ENCODE data around the gene SUPT7L. TPM values are rescaled to one million over a fixed set of nuclear protein-coding genes. Genes with fewer than 3 reads are reported as not detected.

The SUPT7L gene
- total RNA-seq, 2 experiments from 2014 or later, result 33.0 to 33.6 TPM

GRCh38 chr2:27667446-27667845, 4.0 kb upstream of the SUPT7L start:
- TF ChIP-seq CTCF (conservative IDR thresholded peaks at IDR 0.05; ENCODE audit: low read length) (no peak), EZH2phosphoT487 (IDR thresholded peaks at IDR 0.05; ENCODE audit: borderline replicate concordance, low read depth, low read length) (no peak)

GRCh38 chr2:27664622-27665363, 1.4 kb upstream of the SUPT7L start:
- H3K79me2 ChIP-seq (ENCODE audit: insufficient read depth, low read depth, low read length), result peaks cover 34% of the 10 kb centered on the region
- ChIA-PET POLR2A (interaction anchor here (0.6 to 1.5 kb wide), 3 partner anchors 18 to 311 kb away, joined by 3 to 6 read pairs (median 3); no protein-coding TSS in a partner anchor), CTCF (ENCODE audit: unreplicated experiment) (no interaction called here)
- peak overlapping the region; percentile 93 for H3K4me3 ChIP-seq (ENCODE audit: low read depth, low read length, poor library complexity, severe bottlenecking)
- peaks cover 45% of the 10 kb centered on the region for H3K36me3 ChIP-seq (ENCODE audit: insufficient read depth, low read length)
- peak overlapping the region; percentile 93 for H2AFZ ChIP-seq (ENCODE audit: low read length)
- peaks cover 23% of the 10 kb centered on the region for H3K4me1 ChIP-seq (ENCODE audit: insufficient read depth, low read length, poor library complexity, severe bottlenecking)
- no peaks in the 10 kb centered on the region for H4K20me1 ChIP-seq (ENCODE audit: insufficient read depth, low read length)
- H3K27ac ChIP-seq (ENCODE audit: low read depth, low read length, poor library complexity, severe bottlenecking), result no peak overlapping the region
- peak overlapping the region; percentile 81 for H3K4me2 ChIP-seq (ENCODE audit: low read length)
- TF ChIP-seq EZH2phosphoT487 (IDR thresholded peaks at IDR 0.05; ENCODE audit: borderline replicate concordance, low read depth, low read length) (no peak), CTCF (conservative IDR thresholded peaks at IDR 0.05; ENCODE audit: low read length) (no peak)
- no peaks in the 10 kb centered on the region for H3K9me3 ChIP-seq (ENCODE audit: low read length)
- intact Hi-C loops (cut with micrococcal nuclease; ENCODE audit: unreplicated experiment), result loop anchor here (10.0 kb wide), 1 partner anchor 260 kb away; the partner anchor contains the start of gene PPM1G
- BruUV-seq (replicated peaks), result no TSS peak
- no peaks in the 10 kb centered on the region for H3K9me2 ChIP-seq (ENCODE audit: insufficient read depth, low read length)
- no peak for DNase-seq (ENCODE audit: low spot score)

More at GRCh38 chr2:27667446-27667845, 4.0 kb upstream of the SUPT7L start:
- POLR2A ChIA-PET, result no interaction called here
- Histone ChIP-seq H2AFZ (ENCODE audit: low read length) (no peak overlapping the region), H3K36me3 (ENCODE audit: insufficient read depth, low read length) (peaks cover 38% of the 10 kb centered on the region), H3K4me2 (ENCODE audit: low read length) (no peak overlapping the region), H3K9me2 (ENCODE audit: insufficient read depth, low read length) (no peaks in the 10 kb centered on the region), H4K20me1 (ENCODE audit: insufficient read depth, low read length) (no peaks in the 10 kb centered on the region), H3K27ac (ENCODE audit: low read depth, low read length, poor library complexity, severe bottlenecking) (no peak overlapping the region), H3K9me3 (ENCODE audit: low read length) (no peaks in the 10 kb centered on the region), H3K4me1 (ENCODE audit: insufficient read depth, low read length, poor library complexity, severe bottlenecking) (peaks cover 20% of the 10 kb centered on the region), H3K4me3 (ENCODE audit: low read depth, low read length, poor library complexity, severe bottlenecking) (no peak overlapping the region), H3K79me2 (ENCODE audit: insufficient read depth, low read depth, low read length) (peaks cover 26% of the 10 kb centered on the region)
- no peak for DNase-seq (ENCODE audit: low spot score)
- intact Hi-C loops (cut with micrococcal nuclease; ENCODE audit: unreplicated experiment), result loop anchor here (10.0 kb wide), 1 partner anchor 263 kb away; the partner anchor contains the start of gene PPM1G
- CTCF ChIA-PET (ENCODE audit: unreplicated experiment), result no interaction called here
- no TSS peak for BruUV-seq (replicated peaks)

GRCh38 chr2:27664154-27664574, 750 bp upstream of the SUPT7L start:
- BruUV-seq (replicated peaks), result TSS peak; percentile 90
- Histone ChIP-seq H3K9me2 (ENCODE audit: insufficient read depth, low read length) (no peaks in the 10 kb centered on the region), H2AFZ (ENCODE audit: low read length) (peak overlapping the region; percentile 93), H3K79me2 (ENCODE audit: insufficient read depth, low read depth, low read length) (peaks cover 34% of the 10 kb centered on the region), H3K27ac (ENCODE audit: low read depth, low read length, poor library complexity, severe bottlenecking) (peak overlapping the region; percentile 89), H3K4me3 (ENCODE audit: low read depth, low read length, poor library complexity, severe bottlenecking) (peak overlapping the region; percentile 93), H3K4me1 (ENCODE audit: insufficient read depth, low read length, poor library complexity, severe bottlenecking) (peaks cover 23% of the 10 kb centered on the region), H3K36me3 (ENCODE audit: insufficient read depth, low read length) (peaks cover 47% of the 10 kb centered on the region), H4K20me1 (ENCODE audit: insufficient read depth, low read length) (no peaks in the 10 kb centered on the region), H3K4me2 (ENCODE audit: low read length) (peak overlapping the region; percentile 81), H3K9me3 (ENCODE audit: low read length) (no peaks in the 10 kb centered on the region)
- no peak for TF ChIP-seq EZH2phosphoT487 (IDR thresholded peaks at IDR 0.05; ENCODE audit: borderline replicate concordance, low read depth, low read length)
- 0 out of 2 replicates have a peak, but pooled peaks have one; percentile 13 for TF ChIP-seq CTCF (conservative IDR thresholded peaks at IDR 0.05; ENCODE audit: low read length)
- POLR2A ChIA-PET, result interaction anchor here (0.6 to 1.4 kb wide), 5 partner anchors 10 to 236 kb away, joined by 3 to 4 read pairs (median 3); no protein-coding TSS in a partner anchor
- intact Hi-C loops (cut with micrococcal nuclease; ENCODE audit: unreplicated experiment), result loop anchor here (10.0 kb wide), 1 partner anchor 259 kb away; the partner anchor contains the start of gene PPM1G
- CTCF ChIA-PET (ENCODE audit: unreplicated experiment), result no interaction called here
- no peak for DNase-seq (ENCODE audit: low spot score)
